ENCODE data around the gene SPAG5. TPM values are rescaled to one million over a fixed set of nuclear protein-coding genes. Genes with fewer than 3 reads are reported as not detected.

SPAG5 gene
- total and polyA plus RNA-seq, 9 of the 15 experiments (the other 6 are each of a cell fraction or from before 2014, with no cell fraction given) = 94.4 to 286 (median 151) TPM

DNA sequence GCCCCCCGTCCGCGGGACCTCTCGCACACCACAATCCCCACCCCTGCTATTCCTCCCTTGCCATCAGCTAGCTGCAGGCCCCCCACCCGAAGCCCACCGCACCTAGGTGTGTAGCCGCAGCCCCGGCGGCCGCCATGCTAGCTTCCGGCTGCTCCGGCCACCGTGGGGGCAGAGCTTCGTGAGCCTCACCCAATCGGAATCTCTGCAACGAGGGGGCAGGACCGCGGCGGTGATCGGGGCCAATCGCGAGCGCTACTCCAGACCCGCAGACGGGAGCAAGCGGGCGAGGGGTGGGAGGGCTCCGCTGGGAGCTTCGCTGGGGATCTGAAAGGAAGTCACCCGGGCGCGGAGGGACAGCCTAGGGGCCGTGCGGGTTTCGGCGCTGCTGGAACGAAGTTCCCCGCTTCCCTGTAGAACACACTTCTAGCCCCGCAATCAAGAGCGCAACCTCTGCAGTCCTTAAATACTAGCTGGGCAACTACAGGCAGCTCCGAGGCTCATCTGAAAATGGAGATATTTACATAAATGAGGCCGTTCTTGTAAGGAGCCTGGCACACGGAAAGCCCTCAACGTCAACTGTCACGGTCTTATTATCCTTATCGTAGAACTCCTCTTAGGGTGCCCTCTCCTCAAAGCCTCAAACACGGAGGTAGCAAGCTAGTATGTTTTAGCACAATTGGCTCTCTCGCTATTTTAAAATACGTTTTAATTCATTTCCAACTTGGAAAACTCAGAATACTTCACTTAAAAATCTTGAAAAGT lies 27.3 kb downstream of the SPAG5 start, which contains the start of gene PIGS (continued):
- TF ChIP-seq, protein P1, sequence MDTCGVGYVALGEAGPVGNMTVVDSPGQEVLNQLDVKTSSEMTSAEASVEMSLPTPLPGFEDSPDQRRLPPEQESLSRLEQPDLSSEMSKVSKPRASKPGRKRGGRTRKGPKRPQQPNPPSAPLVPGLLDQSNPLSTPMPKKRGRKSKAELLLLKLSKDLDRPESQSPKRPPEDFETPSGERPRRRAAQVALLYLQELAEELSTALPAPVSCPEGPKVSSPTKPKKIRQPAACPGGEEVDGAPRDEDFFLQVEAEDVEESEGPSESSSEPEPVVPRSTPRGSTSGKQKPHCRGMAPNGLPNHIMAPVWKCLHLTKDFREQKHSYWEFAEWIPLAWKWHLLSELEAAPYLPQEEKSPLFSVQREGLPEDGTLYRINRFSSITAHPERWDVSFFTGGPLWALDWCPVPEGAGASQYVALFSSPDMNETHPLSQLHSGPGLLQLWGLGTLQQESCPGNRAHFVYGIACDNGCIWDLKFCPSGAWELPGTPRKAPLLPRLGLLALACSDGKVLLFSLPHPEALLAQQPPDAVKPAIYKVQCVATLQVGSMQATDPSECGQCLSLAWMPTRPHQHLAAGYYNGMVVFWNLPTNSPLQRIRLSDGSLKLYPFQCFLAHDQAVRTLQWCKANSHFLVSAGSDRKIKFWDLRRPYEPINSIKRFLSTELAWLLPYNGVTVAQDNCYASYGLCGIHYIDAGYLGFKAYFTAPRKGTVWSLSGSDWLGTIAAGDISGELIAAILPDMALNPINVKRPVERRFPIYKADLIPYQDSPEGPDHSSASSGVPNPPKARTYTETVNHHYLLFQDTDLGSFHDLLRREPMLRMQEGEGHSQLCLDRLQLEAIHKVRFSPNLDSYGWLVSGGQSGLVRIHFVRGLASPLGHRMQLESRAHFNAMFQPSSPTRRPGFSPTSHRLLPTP (IDR thresholded peaks at IDR 0.05; ENCODE audit: borderline replicate concordance, extremely low read depth, insufficient read length) = no peak
- TF ChIP-seq, protein P2, sequence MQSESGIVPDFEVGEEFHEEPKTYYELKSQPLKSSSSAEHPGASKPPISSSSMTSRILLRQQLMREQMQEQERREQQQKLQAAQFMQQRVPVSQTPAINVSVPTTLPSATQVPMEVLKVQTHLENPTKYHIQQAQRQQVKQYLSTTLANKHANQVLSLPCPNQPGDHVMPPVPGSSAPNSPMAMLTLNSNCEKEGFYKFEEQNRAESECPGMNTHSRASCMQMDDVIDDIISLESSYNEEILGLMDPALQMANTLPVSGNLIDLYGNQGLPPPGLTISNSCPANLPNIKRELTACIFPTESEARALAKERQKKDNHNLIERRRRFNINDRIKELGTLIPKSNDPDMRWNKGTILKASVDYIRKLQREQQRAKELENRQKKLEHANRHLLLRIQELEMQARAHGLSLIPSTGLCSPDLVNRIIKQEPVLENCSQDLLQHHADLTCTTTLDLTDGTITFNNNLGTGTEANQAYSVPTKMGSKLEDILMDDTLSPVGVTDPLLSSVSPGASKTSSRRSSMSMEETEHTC (IDR thresholded peaks at IDR 0.05) = no peak
- TF ChIP-seq ZNF57 (CRISPR knock-in tag; IDR thresholded peaks at IDR 0.05) (no peak), ZNF165 (CRISPR knock-in tag; IDR thresholded peaks at IDR 0.05; ENCODE audit: borderline replicate concordance) (no peak), ATF1 (CRISPR knock-in tag; IDR thresholded peaks at IDR 0.05) (no peak), ATF1 (tag; IDR thresholded peaks at IDR 0.05) (peak; percentile 64; the same call in 1 of the 2 replicates), CC2D1A (IDR thresholded peaks at IDR 0.05) (no peak), ZNF354B (CRISPR knock-in tag; IDR thresholded peaks at IDR 0.05) (no peak), ZNF324 (CRISPR knock-in tag; IDR thresholded peaks at IDR 0.05) (no peak), ZNF12 (CRISPR knock-in tag; IDR thresholded peaks at IDR 0.05) (no peak), ARID1B (IDR thresholded peaks at IDR 0.05) (no peak), TSC22D4 (tag; IDR thresholded peaks at IDR 0.05) (no peak), L3MBTL2 (IDR thresholded peaks at IDR 0.05) (peak; percentile 40; the same call in 1 of the 2 replicates), KDM1A (IDR thresholded peaks at IDR 0.05) (no peak), FOXA1 (IDR thresholded peaks at IDR 0.05; ENCODE audit: borderline replicate concordance) (no peak), ZNF212 (CRISPR knock-in tag; IDR thresholded peaks at IDR 0.05) (no peak), MYBL2 (IDR thresholded peaks at IDR 0.05; ENCODE audit: low read depth) (no peak), MYBL2 (CRISPR knock-in tag; IDR thresholded peaks at IDR 0.05; ENCODE audit: borderline replicate concordance) (no peak)
- TF ChIP-seq, protein P3, sequence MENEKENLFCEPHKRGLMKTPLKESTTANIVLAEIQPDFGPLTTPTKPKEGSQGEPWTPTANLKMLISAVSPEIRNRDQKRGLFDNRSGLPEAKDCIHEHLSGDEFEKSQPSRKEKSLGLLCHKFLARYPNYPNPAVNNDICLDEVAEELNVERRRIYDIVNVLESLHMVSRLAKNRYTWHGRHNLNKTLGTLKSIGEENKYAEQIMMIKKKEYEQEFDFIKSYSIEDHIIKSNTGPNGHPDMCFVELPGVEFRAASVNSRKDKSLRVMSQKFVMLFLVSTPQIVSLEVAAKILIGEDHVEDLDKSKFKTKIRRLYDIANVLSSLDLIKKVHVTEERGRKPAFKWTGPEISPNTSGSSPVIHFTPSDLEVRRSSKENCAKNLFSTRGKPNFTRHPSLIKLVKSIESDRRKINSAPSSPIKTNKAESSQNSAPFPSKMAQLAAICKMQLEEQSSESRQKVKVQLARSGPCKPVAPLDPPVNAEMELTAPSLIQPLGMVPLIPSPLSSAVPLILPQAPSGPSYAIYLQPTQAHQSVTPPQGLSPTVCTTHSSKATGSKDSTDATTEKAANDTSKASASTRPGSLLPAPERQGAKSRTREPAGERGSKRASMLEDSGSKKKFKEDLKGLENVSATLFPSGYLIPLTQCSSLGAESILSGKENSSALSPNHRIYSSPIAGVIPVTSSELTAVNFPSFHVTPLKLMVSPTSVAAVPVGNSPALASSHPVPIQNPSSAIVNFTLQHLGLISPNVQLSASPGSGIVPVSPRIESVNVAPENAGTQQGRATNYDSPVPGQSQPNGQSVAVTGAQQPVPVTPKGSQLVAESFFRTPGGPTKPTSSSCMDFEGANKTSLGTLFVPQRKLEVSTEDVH (IDR thresholded peaks at IDR 0.05; ENCODE audit: low read depth, partially characterized antibody) = no peak
- TF ChIP-seq, protein P4, sequence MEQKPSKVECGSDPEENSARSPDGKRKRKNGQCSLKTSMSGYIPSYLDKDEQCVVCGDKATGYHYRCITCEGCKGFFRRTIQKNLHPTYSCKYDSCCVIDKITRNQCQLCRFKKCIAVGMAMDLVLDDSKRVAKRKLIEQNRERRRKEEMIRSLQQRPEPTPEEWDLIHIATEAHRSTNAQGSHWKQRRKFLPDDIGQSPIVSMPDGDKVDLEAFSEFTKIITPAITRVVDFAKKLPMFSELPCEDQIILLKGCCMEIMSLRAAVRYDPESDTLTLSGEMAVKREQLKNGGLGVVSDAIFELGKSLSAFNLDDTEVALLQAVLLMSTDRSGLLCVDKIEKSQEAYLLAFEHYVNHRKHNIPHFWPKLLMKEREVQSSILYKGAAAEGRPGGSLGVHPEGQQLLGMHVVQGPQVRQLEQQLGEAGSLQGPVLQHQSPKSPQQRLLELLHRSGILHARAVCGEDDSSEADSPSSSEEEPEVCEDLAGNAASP (IDR thresholded peaks at IDR 0.05) = no peak
- TF ChIP-seq, protein P5, sequence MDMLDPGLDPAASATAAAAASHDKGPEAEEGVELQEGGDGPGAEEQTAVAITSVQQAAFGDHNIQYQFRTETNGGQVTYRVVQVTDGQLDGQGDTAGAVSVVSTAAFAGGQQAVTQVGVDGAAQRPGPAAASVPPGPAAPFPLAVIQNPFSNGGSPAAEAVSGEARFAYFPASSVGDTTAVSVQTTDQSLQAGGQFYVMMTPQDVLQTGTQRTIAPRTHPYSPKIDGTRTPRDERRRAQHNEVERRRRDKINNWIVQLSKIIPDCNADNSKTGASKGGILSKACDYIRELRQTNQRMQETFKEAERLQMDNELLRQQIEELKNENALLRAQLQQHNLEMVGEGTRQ (CRISPR knock-in tag; IDR thresholded peaks at IDR 0.05) = no peak

Measured in K562 (cell line).